Prostate gland (tissue), 2 donors: ENCODE measurements around the gene ZSWIM2.

Experiments
- CTCF ChIP-seq, 4 experiments: fragments of 200-600 bp in 2 of 4; fragments of 450-650 bp in 2 of 4; sonication (generic) in 2 of 4; IDR thresholded peaks; 1 replicate in 3 of 4; 2 replicates in 1 of 4; pipeline ENCODE4 v1.5.1; 2016 to 2019; ENCODE audit warnings: antibody characterized with exemption in 4 of 4, mild to moderate bottlenecking in 2 of 4, moderate library complexity in 2 of 4
- POLR2A ChIP-seq: fragments of 450-650 bp; IDR thresholded peaks from one replicate; pipeline ENCODE4 v1.6.1; 2016; ENCODE audit warnings: antibody characterized with exemption, mild to moderate bottlenecking
- POLR2AphosphoS5 ChIP-seq: sonication (generic); formaldehyde crosslinking; IDR thresholded peaks from one replicate; pipeline ENCODE4 v1.6.1; 2017; ENCODE audit warnings: antibody characterized with exemption

- TF ChIP-seq POLR2A, result no peak
- no peak for TF ChIP-seq CTCF (IDR thresholded peaks at IDR 0.05)
- TF ChIP-seq POLR2AphosphoS5, result no peak
Measured at GRCh38 chr2:186871881-186872280, 22.9 kb upstream of the ZSWIM2 start.
